Measurements from ENCODE around the gene XRCC5. TPM values are rescaled to one million over a fixed set of nuclear protein-coding genes. Genes with fewer than 3 reads are reported as not detected.

XRCC5 gene
- total and polyA plus RNA-seq, 2 of the 8 experiments (the other 6 are each of a cell fraction or from before 2014, with no cell fraction given) = 308 to 644 TPM

DNA sequence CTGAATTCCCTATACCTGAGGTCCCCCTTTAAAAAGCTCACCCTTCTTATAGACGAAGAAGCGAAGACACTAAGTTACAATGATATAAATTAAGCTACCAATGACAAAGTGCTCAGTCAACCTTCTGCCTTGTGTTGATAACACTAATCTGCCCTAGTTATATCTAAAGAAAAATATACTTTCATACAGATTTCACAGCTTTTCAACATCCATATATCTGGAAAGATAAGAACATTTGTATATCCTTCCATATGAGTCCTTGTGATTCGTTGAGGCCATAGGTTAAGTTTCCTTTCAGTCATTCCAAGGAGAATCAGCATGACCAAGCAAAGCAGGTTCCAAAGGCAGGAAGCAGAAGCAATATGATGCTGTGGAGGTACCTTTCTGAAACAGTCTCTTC lies 46.8 kb downstream of the XRCC5 start:
- Histone ChIP-seq H2BK120ac (replicated peaks; ENCODE audit: low read depth, low read length) (no peak overlapping the region), H4K91ac (replicated peaks; ENCODE audit: insufficient read length, low read length) (no peak overlapping the region), H3K9ac (replicated peaks in 1 of 4; ENCODE audit: extremely low read depth in 1 of 4, low read depth in 3 of 4, low read length in 3 of 4) (no peak overlapping the region), H3K23ac (ENCODE audit: insufficient read length) (no peak overlapping the region), H3K4me1 (replicated peaks in 1 of 4; ENCODE audit: control insufficient read depth in 3 of 4, insufficient read depth in 4 of 4, low read length in 3 of 4) (no peaks in the 10 kb centered on the region), H3K56ac (replicated peaks; ENCODE audit: insufficient read length, low read depth, low read length) (no peak overlapping the region), H3K27me3 (replicated peaks in 1 of 4; ENCODE audit: control insufficient read depth in 3 of 4, extremely low read depth in 1 of 4, insufficient read depth in 3 of 4, low read length in 3 of 4) (no peaks in the 10 kb centered on the region), H4K5ac (ENCODE audit: insufficient read length, low read depth, low read length) (no peak overlapping the region), H4K20me1 (replicated peaks in 1 of 2; ENCODE audit: control insufficient read depth in 1 of 2, insufficient read depth in 2 of 2, low read length in 2 of 2) (peaks cover 5 to 10% of the 10 kb centered on the region in 2 experiments), H2BK12ac (ENCODE audit: low read depth, low read length) (no peak overlapping the region), H3K4me3 (ENCODE audit: extremely low read depth in 1 of 4, insufficient read depth in 2 of 4, low read depth in 3 of 4, low read length in 4 of 4) (no peak overlapping the region), H3K4ac (replicated peaks; ENCODE audit: insufficient read length, low read depth, low read length) (no peak overlapping the region), H3K9me3 (ENCODE audit: insufficient read depth in 2 of 2, low read depth in 1 of 2, low read length in 1 of 2) (no peaks in the 10 kb centered on the region), H3K18ac (ENCODE audit: extremely low read depth, low read length) (no peak overlapping the region), H2BK15ac (ENCODE audit: low read length) (no peak overlapping the region), H2BK5ac (ENCODE audit: low read depth, low read length) (no peak overlapping the region), H3K4me2 (ENCODE audit: insufficient read depth in 1 of 2, low read depth in 2 of 2, low read length in 2 of 2) (no peak overlapping the region), H3K79me1 (ENCODE audit: low read depth, low read length) (no peaks in the 10 kb centered on the region), H3K36me3 (ENCODE audit: control insufficient read depth in 2 of 4, insufficient read depth in 4 of 4, low read length in 3 of 4) (peaks cover 27 to 86% (median 67%) of the 10 kb centered on the region in 4 experiments), H4K8ac (ENCODE audit: extremely low read depth, insufficient read depth, low read length) (no peak overlapping the region), H3K14ac (ENCODE audit: insufficient read length) (no peak overlapping the region), H2AFZ (ENCODE audit: low read length) (no peak overlapping the region), H3K27ac (ENCODE audit: low read depth, low read length) (no peak overlapping the region), H2AK5ac (ENCODE audit: low read depth, low read length) (no peak overlapping the region), H3K79me2 (ENCODE audit: control insufficient read depth in 1 of 2, insufficient read depth in 2 of 2, low read length in 2 of 2) (peaks cover 0 to 29% of the 10 kb centered on the region in 2 experiments; a peak in 2 of 4 replicates), H3K23me2 (ENCODE audit: low read depth, low read length) (no peaks in the 10 kb centered on the region), H2BK20ac (ENCODE audit: low read length) (no peak overlapping the region)
- WGBS, 2 experiments (ENCODE audit: extremely low coverage in 1 of 2, insufficient coverage in 1 of 2, insufficient read length in 1 of 2, insufficient replicate concordance in 2 of 2, low coverage in 1 of 2, low lambda C conversion rate in 2 of 2, missing lambda C conversion rate in 1 of 2) = 94% methylated on average over 3 of the region's 3 CpGs; no CpG with 5 or more reads in 1 of the 2 experiments
- POLR2A ChIA-PET (ENCODE audit: partially characterized antibody) = interaction anchor here (0.9 to 5.5 kb wide), 8 partner anchors 9 to 56 kb away, joined by 3 to 32 read pairs (median 3); no protein-coding TSS in a partner anchor
- CTCF ChIA-PET (ENCODE audit: partially characterized antibody) = interaction anchor here (1.0 to 1.9 kb wide), 5 partner anchors 9 to 41 kb away, joined by 3 to 5 read pairs (median 3); no protein-coding TSS in a partner anchor
- DNase-seq (ENCODE audit: low read depth in 1 of 2, low spot score in 2 of 2) (no peak), FAIRE-seq (no peak)
- no peak for TF ChIP-seq SP4 (IDR thresholded peaks at IDR 0.05; ENCODE audit: low read length)
- TF ChIP-seq, protein P1, sequence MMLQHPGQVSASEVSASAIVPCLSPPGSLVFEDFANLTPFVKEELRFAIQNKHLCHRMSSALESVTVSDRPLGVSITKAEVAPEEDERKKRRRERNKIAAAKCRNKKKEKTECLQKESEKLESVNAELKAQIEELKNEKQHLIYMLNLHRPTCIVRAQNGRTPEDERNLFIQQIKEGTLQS (IDR thresholded peaks at IDR 0.05; ENCODE audit: insufficient read depth, low read depth, low read length) = no peak

All from H1 (cell line).